ENCODE results near the gene PPIF.

PPIF gene

DNA sequence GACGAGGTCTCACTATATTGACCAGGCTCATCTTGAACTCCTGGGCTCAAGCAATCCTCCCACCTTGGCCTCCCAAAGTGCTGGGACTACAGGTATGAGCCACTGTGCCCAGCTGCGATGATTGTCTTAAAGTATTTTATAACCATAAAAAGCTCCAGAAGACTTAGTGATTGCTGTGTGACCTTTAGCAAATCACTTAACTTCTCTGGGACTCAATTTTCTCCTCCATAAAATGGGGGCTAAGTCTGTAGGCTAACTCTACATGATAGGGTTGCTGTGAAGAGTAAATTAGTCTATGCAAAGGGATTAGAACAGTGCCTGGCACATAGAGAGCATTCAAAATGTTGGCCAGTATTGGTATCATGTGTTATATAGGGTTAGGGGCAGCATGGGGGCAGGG is 42.8 kb downstream of the PPIF start:
- no peak for DNase-seq

DNA sequence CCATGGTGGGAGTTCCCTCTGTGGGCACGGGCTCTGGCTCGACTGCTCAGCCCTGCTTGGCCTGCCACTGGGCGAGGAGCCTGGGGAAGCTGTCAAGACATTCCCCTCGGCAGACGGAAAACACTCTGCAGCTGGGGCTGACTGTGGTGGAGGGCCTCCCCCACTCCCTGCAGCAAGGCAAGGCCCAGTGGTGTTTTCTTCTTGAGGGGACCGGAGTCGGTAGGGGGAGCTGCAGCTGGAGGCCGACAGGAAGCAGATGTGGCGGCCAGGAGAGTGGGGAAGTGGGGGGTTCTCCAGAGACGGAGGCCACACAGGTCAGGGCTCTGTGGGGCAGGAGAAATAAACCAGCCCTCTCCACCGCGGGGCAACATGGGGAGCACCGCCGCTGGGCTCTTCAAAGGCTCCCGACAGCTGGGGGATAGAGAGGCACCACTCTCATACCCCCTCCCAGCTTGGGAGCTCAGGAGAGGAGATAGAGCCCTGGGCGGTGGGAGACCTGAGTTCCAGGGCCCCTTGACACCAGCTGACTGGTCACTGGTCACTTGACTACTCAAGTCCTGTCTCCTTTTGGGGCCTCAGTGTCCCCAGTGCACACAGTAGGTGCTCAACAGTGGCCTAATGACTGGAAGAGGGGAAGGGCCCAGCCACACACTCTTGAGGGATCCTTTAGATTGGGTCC is 43.4 kb downstream of the PPIF start:
- peak; percentile 12 for DNase-seq

DNA sequence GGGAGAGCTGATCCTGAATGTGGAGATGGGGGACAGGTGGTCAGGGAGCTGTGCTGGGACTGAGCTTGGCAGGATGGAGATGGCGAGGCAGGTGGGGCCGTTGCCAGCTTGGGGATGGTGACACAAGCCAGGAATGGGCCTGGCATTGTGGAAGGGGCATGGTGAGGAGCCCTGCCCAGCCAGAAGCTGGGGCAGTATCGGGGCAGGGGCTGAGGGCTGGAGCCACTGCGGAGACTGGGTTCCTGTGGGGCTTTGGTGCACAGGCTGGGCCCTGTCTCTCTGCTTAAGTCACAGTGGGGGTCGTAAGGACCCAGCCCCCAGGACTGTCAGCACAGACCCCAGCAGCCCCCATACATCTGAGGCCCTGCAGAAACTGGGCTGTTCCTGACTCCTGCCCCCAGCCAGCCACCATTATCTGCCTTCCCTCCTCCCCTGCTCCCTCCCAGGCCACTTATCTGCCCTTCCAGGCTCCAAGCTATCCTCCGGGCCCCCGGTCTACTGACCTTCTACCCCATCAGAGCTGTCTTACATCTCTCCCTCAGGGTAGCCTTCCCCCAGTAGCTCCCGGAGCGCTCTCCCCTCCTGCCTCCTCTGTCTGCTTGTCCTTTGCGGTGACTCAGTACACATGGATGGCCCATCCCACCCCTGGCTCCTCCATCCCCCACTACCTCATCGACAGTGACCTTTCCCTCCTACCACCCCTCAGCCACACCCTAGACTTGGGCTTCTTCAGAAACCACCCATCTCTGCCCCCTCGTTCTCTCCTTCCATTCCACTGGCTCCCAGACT is 44.2 kb downstream of the PPIF start:
- peak; percentile 11 for DNase-seq

DNA sequence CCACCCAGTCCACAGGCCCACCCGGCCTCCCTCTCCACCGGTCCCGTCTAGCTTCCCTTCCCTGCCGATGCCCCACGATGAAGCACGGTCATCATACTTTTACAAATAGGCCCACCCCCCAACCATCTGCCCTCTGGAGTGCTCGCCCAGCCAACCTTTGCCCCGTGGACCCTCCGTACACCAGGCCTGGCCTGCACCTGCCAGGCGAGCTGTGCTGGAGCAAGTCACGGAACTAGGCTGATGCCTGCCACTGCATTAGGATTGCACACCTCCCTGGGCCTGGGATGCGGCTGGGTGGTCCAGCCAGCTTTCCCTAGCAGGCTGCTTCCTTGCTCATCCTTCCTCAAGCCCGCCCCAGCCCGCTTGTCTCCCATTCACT is 44.7 kb downstream of the PPIF start:
- peak; percentile 9 for DNase-seq

DNA sequence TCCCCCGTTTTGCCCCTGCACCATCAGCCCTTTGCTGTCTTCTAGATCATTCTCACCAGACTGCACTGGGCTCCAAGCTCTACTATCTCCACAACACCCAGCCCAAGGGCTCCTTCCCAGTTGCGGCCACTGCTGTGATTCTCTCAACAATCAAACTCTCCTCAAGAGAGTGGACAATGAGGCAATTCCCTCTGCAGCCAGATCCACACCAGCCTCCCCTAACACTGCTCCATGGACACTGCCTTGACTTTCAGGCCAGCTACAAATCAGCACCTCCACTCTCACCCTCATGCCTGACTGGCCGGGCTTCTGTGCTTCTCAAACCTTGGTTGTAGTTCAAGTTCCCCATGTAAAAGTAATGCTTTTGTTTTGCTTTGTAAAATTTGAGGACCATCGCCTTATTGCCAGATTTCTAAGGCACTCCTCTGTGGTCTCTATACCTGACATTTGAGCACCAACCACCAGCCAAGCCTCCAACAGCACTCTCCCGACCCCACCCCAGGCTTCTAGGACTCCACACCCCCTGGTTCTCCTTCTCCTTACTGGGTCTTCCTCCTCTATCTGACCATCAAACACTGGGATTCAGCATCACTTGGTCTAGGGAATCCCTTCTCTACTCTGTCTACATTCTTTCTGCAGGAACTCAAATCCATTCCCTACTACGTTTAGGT is 45.4 kb downstream of the PPIF start:
- DNase-seq = no peak

DNA sequence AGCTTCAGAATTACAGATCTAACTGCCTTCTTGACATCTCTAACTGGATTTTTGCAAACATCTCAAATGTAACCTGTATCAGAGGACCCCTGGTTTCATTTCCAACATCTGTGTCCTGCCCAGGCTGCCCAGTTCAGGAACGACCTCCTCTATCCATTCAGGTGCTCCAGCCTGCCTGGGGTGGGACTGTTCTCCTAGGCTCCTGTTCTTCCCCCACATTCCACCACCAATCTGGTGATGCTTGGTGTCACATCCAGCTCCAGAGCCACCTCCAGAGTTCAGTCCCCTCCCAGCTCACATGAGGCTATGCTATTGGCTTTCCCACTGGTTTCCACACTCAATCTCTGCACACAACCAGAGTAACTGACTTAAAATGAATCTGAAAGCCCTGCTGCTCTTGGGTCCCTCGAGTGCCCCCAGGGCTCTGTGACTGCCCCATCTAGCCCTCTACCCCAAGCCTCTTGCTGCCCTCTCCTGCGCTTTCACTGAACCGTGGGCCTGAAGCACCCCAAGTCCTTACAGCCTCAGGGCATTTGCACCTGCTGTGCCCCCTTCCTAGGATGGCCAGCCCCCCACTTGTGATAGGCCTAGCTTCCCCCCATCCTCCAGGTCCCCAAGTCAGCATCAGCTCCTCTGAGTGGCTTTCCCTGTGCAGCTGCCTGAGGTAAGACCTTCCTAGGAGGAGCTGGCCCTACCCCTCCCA is 46.1 kb downstream of the PPIF start:
- DNase-seq = peak; percentile 2

DNA sequence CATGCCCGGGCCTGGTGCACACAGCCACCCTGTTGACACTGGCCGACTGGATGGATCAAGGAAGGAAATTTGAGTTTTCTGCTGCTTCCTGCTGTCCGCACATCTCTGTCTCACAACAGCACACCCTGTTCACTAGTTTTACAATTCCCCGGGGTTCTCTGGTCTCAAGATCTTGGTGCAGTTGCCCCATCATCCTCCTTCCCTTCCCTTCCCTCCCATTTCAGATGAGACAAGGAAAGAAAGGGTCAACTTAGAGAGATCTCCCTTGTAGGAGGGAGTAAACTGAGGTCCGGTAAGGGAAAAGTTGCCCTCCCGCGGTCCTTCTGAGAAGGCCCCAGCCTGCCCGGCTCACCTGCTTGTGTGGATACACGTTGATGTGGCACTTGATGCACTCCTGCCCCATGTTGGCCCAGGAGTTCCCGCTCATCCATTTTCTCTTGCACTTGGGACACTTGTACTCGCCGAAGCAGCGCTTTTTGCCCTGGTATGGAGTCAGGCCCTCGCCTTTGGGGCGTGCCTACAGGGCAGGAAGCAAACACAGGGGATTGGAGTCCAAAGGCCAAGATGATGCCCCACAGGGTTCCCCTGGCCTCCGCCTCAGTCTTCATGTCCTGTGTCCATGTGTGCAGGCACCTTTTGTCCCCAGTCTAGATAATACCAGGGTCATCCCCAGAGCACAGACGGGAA is 46.8 kb downstream of the PPIF start:
- no peak for DNase-seq

DNA sequence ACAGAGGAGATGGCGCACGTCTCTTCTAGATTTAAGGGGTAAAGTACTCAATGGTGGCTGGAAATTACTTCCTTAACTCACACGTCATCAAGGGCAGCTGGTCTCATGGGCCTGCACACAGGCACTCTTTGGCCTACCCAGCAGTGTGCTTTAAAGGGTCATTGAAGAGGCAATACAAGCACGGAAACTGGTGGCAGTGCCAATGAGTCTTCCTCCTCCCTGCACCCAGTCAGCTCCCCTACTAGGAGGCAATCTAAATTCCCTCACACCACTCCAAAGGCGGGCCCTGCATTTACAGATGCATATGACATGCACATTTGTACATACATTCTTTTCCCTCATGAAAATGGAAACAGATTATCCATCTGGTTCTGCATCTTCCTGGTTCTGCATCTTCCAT is 47.4 kb downstream of the PPIF start:
- no peak for DNase-seq

DNA sequence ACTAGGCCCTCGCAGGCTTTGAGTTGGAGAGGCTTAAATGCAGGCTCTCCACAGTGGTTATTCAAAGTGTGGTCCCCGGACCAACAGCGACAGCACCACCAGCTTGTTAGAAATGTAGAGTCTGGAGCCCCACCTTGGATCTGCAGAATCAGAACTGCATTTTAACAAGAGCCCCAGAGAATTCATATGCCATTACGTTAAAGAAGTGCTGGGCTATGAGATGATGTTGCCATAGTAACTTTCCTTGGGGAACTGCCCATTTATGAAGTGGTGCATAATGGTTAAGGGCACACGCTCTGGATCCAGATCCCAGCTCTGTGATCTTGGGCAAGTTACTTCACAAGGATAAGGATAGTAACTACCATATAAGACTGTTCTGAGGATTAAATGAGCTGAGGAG is 49.3 kb downstream of the PPIF start:
- no peak for DNase-seq

DNA sequence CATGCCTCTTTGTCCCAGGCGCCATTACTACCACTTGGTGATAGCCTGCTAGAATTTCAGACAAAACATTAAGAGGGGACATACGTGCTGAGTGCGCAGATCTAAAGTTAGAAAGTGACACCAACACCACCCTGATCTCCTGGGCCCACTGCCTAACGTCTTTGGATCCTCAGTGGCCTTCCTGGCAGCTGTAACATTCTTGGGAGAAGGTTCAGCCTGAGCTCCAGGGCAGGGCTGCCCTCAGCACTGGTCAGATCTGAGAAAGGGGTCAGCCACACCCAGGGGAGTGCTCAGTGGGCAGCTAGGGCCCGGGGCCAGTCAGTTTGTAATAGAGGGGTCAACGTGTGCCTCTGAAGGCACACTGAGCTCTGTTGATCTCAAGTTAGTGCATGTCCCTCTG is 49.8 kb downstream of the PPIF start:
- DNase-seq = no peak

DNA sequence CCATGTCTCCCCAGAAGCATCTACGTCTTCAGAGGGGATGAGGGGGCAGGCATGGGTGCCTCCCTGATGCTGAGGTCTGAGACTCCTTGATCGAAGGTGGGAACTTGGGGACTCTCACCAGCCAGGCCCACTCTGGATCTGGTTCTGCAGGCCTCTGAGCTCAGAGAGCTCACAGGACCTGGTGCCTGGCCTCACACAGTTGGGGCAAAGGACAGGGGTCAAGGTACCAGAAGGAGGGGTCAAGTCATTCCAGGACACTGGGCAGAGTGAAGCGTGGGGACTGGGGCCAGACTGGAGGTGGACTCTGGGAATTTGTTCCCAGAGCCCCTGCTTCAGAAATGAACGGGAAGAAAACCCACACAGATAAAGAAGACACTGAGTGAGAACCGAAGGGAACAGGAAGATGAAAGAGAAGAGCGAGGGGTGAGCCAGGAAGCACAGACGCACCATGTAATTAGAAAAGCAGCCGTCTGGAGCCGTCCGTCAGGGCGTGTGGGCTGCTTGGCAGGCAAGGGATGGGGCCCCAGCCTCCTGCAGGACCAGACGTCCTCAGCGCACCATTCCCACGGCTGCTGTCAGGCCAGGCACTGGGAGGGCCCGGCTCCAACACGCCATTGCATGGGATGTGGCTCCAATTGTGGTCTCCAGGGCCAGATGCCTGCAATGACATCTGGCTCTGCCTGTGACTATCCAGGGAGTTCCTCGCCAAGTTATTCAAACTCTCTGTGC is 50.5 kb downstream of the PPIF start:
- DNase-seq = no peak

DNA sequence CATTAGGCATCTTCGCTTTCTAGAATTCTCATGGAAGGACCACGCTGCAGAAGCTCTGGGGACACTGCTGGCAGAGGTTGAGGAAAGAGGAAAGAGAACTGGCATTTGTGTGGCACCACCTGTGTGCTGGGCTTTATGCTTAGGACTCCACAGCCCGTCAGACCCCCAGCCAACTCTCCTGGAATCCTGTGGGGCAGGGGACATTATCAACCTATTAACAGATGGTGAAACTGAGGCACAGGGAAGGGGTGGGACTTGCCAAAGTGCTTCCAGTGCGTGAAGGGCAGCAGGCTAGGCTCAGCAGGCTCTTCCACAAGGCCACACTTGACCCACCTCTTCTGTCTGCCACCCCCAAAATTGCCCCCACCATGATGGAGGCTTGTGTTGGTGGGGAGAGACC is 51.4 kb downstream of the PPIF start:
- DNase-seq = no peak

DNA sequence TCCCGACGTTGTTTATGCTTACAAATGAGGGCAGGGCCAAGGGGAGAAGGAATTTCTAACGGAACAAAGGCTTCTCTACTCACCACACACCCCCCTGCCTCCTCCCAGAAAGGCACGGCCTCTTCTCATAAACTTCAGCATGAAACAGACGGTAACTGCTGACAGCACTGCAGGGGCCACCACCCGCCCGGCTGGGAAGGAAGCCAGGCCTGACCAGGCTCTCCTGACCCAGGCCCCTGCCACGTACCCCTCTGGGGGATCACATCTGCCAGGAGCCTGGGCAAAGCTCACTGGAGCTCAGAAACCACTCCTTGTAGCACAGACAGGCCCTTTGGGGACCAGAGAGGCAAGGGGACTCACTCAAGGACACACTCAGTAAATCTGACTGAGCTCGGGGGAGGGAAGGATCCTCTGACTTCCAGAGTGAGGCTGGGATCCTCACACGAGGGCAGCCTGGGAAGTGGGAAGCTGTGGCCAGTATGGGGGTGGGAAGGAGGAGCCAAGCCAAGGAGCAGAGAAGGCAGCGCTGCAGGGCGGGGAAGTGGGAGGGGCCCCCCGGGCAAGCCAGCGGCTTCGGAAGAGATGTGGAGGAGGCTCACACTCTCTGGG is 52.1 kb downstream of the PPIF start:
- DNase-seq = no peak

DNA sequence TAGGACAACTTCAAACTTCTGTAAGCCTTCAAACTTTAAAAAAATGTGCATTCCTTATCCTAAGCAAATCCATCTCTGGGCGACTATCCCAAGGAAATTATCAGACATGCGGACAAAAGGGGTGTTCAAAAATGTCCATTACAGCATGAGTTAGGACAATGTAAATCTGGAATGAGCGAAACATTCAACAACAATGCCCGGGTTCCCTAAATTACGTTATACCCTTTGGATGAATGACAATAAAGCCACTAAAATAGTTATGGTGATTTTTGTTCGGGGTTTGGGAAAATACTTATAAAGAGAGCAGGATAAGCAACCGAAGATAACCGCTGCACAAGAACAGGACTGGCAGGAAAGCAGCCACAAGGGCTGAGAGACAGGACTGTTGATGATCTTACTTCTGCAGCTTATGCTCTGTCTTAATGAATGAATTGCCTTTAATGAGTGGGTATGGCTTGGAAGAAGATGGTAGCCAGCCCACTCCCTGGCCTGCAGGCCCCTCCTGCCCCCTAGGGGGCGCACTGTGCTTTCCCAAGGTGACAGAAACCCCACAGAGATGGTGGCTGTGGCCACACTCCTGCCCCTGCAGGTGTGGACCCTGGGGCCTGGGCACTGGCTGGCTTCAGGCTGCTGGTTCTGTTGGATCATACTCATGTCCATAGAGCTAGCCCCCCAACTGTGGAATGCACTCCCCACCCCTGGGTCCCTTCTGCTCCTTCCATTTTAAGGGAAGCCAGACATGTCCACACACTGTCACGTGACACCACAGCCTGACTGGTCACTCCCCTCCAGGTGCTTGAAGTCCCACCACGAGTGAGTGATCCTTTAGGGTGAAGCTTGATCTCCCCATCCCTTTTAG is 53.1 kb downstream of the PPIF start:
- peak; percentile 50 for DNase-seq

DNA sequence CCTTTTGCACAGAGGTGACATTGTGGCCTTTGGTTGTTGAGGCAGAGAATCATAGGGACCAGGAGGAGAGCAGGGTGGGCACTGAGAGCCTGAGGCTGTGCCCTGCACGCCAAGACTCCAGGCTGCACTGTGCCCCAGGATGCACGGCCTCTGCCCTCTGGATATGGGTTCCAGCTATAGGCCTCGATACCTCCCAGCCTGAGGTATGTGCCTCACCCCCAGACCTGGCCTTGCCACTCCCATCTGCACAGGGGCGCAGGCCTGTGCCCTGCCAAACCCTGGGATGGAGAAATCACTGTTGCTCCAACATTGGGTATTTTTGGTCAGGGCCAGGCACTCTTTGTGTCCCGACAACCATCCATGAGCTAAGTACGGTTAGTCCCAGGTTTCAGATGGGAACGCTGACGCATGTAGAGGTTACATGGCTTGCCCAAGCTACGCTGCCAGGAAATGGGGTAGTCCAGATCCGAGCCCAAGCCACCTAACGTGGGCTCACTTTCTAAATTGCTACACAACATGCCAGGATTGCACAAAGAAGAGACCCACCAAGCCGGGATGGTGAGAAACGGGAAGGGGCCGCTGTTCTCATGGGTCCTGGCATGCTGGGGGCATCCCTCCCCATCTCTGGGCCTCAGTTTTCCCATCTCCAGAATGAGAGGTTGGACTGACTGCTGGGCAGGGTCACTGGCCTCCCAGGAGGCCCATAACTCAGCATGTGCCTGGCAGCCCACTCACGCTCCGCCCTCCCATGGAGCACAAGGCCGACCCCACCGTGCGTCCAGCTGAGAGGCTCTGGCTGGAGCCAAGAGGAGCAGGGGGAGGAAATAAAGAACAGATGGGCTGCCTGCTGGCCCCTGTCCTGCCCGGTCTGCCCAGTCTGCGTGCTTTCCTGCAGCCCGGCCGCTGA is 54.0 kb downstream of the PPIF start:
- DNase-seq = no peak

DNA sequence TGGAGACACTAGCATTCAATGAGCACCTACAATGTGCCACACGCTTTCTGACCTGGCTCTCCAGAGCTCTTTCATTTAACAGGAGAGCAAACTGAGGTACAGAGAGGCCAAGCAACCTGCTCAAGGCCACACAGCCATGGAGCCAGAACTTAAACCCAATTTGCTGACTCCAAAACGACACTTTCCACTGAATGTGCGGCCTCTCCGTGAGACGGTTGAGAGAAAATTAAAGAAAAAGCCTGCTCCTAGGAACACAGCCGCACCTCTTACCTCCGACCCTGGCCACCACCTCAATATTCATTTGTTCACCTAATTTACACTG is 55.3 kb downstream of the PPIF start:
- no peak for DNase-seq

DNA sequence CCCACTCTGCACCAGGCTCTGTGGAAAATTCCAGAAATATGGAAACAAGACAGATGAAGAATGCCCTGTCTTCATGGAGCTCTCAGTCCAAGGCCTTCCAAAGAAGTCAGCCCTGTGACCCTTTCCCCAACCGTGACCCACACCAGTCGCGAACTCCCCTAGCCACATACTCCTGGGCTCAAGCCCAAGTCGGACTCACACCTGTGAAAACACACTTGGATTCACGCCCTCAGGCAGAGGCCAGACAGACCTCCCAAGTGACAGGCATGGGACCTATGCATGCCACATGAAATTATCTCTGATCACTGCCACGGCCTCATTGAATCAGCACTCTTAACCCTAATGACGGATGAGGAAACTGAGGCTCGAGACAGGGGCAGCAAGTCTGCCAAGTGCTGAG is 55.7 kb downstream of the PPIF start:
- DNase-seq = no peak

DNA sequence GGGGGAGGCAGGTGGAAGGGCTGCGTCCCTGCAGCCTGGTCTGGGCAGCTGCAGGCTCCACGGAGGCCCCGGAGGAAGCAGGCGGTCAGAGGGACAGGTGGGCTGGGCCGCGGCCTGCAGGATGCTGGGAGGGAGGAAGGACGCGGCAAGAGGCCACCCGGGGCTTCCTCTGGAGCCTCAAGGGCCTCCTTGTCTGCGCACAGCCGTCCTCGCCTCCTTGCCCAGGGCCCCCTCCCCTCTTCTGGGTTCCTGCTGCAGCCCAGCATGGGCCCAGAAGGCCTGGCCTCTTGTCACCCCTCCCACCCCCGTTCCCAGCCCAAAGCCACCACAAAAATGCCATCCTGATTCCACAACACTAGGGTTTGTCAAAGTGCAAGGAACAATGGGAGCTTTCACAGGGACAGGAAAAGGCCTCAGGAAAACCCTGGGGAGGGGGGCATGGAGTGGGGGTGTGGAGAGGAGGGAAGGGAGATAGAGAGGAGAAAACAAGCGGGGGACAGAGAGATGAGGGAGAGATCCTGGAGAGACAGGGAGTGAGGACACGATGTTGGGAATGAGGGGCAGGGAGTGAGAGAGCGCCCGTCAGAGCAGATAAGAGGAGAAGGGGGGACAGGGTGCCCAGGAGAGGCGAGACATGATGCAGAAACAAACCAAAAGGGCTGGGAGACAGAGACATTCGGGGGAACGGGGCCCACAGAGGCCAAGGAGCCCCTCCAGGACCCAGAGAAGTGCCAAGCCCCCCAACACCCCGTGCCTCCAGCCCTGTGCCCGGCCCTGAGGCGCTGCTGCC is 56.4 kb downstream of the PPIF start:
- no peak for DNase-seq

DNA sequence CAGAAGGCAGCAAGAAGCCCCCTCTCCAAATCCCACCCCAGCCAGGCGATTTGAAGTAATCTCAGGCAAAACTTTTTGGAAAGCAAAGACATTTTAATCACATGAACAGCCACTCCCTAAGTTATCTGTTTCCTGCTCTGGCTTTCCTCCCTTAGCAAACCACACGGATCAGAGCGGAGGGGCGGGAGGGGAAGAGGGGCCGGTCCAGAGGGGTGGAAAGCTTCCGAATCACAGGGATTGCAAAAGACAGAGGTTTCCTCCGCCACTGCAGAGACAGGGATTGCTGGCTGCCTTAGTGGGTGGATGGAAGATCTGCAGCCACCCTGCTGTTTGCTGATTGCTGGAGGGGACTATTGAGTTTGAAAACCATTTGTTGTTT is 57.0 kb downstream of the PPIF start:
- no peak for DNase-seq
